GM08714 (cell line): Measurements from ENCODE around the gene TSC22D3.

ENCODE experiments used
- H3K4me3 ChIP-seq: fragments of 200-500 bp; sonication (Bioruptor generic); 2 replicates; pipeline ENCODE4 v1.5.1; 2014; ENCODE audit warnings: mild to moderate bottlenecking, low read length, inconsistent platforms
- ZNF274 ChIP-seq: IDR thresholded peaks from 2 replicates; pipeline ENCODE4 v1.6.1; 2012; ENCODE audit warnings: mild to moderate bottlenecking, low read depth, low read length

TSC22D3 gene

GRCh38 chrX:107729558-107730297 is 45.9 kb downstream of the TSC22D3 start:
- TF ChIP-seq ZNF274, result no peak
- no peak overlapping the region for H3K4me3 ChIP-seq

GRCh38 chrX:107728371-107729099 is 47.1 kb downstream of the TSC22D3 start:
- H3K4me3 ChIP-seq, result no peak overlapping the region
- no peak for TF ChIP-seq ZNF274

- TF ChIP-seq ZNF274, result no peak
- no peak overlapping the region for H3K4me3 ChIP-seq
These were observed 48.6 kb downstream of the TSC22D3 start for GRCh38 chrX:107726816-107727534.

DNA sequence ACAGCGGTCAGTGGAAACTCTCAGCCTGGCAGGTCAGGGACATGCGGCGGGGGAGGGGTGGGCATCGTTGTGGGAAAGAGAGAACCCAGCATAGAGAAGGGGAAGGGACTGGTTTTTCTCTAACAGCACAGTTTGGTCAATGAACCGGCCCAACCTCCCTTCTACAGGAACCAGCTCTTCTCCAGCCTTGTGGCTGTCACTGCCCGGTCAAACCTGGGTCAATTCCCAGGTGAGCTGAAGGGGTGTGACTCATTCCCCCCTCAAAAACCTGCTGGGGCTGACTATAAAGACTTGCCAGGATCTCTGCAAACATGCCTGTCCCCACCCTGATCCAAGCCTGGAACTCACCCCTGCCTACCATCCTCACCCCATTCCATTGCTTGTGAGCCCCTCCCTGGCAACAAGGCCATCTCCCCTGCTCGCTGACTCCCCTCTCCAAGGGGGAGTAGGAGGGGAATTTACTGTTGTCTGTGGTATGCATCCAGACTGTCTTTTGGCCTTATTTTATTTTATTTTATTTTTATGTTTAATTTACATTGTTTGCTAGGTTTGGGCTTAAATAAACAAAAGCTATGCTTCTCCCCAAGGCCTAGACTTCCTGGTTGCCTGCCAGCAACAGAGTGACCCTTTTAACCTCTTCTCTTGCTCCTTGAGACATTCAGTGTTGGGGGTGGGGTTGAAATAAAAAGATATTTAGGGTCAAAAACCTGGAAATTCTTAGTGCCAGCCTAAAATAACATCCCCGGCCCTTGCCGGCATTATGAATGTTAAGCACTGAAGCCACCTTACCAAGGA is 49.6 kb downstream of the TSC22D3 start:
- no peak for TF ChIP-seq ZNF274
- H3K4me3 ChIP-seq, result no peak overlapping the region

DNA sequence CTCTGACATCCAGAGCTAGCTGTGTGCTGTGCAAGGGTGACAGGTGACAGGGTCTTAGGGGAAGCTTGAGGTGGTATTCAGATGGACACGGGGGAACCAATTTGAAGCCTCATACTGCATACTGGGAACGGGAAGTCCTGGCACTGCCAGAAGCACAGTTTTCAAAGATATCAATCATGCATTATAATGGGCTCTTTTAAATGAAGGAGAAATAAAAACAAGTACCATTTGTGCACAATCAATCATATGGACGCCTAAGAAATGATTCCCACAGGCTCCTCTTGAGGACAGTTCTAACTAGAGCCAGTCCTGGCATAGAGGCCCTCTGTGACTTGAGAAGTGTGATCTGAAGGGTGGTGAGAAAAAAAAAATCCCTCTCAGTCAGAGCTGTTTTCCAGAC is 50.9 kb downstream of the TSC22D3 start:
- no peak for TF ChIP-seq ZNF274
- no peak overlapping the region for H3K4me3 ChIP-seq

GRCh38 chrX:107723511-107723910 is 52.1 kb downstream of the TSC22D3 start:
- TF ChIP-seq ZNF274, result no peak
- H3K4me3 ChIP-seq, result no peak overlapping the region

DNA sequence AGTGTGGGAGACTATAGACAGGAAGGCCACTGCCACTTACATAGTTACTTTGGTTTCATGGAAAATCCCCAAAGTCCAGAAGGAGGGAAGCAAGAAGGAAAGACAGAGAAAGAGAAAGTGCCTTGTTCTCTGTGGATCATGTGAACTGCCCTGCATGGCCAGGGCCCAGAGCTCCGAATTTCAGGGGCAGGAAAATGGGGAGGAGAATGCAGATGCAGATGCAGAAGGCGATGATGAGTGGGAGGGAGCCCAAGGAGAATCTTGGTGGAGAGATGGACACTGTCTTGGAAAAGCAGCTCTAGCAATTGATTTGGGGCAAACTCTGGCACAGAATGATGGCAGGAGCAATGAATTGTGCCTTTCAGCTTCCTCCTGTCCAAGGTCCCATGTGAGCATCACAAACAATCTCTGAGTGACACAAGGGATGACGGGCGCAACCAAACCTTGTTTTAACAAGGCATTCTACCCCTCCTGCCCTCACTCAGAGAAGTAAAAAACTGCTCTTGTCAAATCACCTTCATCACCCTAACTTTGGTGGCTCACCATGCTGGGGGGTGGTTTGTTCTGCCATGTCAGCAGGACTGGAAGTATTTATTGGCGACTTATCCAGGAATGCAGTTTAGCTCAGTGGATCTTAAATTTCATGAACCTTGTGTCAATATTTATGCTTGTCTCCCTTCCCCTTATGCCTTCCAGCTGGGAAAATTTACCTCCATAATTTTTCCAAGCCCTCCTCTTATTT is 53.5 kb downstream of the TSC22D3 start:
- no peak for TF ChIP-seq ZNF274
- no peak overlapping the region for H3K4me3 ChIP-seq

GRCh38 chrX:107721318-107721717 is 54.3 kb downstream of the TSC22D3 start:
- TF ChIP-seq ZNF274, result no peak

GRCh38 chrX:107718156-107718621 is 57.4 kb downstream of the TSC22D3 start:
- TF ChIP-seq ZNF274, result no peak
- H3K4me3 ChIP-seq, result no peak overlapping the region

More at GRCh38 chrX:107721318-107721717, 54.3 kb downstream of the TSC22D3 start:
- no peak overlapping the region for H3K4me3 ChIP-seq

DNA sequence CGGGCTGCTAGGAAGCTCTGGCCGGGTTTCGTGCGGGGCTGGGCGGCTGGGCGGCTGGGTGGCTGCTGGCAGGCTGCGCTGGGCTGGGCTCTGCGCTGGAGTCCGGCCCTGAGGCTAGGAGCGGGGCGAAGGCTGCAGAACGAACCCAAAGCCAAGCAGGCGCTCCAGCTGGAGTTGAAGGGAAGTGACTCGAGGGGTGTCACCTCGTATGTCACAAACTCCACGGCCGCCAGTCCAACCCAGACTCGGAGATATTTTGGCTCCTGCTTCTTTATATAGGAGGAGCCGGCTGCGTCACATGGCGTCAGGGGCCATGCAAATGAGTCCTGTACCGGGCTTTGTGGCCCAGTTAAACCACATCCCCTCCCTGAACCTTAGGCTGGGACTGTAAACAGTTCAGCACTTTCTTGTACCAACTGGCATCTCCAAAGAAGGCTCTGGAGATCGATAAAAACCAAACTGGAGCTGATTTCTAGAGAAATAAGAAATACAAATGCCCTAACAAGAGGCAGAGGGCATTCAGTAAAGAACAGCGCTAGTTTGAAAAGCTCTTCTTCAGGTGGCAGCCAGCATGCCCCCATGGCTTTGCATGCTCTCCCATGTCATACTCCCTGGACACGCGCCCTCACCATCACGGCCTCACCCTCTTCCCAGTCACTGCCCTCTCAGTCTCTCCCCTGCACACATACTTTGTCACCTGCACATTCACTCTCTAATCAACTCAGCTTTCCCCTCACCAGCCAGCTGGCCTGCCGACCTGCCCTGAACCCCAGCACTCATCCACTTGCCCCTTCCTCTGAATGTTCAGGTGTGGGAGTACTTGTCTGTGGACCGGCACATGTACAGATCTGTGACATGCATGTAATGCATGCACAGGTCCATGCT is 58.5 kb downstream of the TSC22D3 start:
- H3K4me3 ChIP-seq, result peak overlapping the region; percentile 68
- no peak for TF ChIP-seq ZNF274

DNA sequence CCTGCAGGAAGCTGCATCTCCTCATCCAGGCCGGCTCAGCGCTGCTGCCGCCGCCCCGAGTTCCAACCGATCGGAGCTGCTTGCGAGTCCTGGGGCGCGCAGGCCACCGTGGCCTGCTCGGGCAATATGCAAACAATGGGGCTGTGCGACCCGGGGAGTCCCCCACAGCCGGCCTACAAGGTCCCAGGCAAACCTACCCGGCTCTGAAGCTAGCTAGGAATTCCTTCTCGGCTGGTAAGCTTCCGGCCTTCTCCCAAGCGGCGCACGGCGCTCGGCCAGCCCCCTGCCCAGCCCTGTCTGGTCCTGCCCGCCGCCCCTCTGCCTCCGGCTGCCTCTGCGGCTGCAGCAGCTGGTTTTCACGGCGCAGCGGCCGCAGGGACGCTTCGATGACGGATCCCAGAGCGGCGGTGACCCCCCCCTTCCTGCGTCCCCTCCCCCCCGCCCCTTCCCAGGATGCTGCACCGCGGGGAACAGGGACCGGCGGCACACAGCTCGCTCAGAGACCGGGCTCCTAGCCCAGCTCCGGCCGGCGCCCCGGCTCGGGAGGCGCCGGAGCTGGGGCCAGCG is 59.4 kb downstream of the TSC22D3 start:
- no peak for TF ChIP-seq ZNF274
- peak overlapping the region; percentile 68 for H3K4me3 ChIP-seq
